ENCODE data around the gene RGL3.

DNA sequence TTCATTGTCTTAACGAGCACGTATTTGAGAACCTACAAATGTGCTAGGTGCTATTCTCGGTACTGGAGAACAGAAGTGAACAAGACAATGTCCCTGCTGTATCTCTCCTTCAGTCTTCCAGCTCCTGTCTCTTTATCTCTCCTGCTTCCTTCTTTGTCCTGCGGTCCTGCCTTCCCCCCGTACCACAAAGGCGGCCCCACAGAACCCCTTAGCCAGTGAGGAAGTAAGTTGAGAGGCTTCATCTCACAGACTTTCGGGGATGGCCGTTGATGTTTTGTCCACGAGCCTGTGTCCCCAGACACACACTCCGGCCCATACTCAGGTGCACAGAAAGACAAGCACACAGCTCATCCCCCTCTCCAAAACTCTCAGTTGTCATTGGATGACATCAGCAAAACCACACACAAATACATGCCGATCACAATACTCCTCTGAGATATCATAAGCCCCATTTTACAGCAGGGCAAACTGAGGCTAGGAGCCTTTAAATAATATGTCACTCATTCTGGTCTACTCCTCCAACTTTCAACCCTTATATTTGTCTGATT is 45.2 kb downstream of the RGL3 start:
- TF ChIP-seq, protein P1, sequence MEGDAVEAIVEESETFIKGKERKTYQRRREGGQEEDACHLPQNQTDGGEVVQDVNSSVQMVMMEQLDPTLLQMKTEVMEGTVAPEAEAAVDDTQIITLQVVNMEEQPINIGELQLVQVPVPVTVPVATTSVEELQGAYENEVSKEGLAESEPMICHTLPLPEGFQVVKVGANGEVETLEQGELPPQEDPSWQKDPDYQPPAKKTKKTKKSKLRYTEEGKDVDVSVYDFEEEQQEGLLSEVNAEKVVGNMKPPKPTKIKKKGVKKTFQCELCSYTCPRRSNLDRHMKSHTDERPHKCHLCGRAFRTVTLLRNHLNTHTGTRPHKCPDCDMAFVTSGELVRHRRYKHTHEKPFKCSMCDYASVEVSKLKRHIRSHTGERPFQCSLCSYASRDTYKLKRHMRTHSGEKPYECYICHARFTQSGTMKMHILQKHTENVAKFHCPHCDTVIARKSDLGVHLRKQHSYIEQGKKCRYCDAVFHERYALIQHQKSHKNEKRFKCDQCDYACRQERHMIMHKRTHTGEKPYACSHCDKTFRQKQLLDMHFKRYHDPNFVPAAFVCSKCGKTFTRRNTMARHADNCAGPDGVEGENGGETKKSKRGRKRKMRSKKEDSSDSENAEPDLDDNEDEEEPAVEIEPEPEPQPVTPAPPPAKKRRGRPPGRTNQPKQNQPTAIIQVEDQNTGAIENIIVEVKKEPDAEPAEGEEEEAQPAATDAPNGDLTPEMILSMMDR (IDR thresholded peaks at IDR 0.05; ENCODE audit: low read length), result no peak
- TF ChIP-seq EZH2 (IDR thresholded peaks at IDR 0.05; ENCODE audit: borderline replicate concordance, low read length), result no peak

Measured in OCI-LY1 (cell line).